HepG2 (cell line): ENCODE measurements around the gene PAN2. TPM values are rescaled to one million over a fixed set of nuclear protein-coding genes. Genes with fewer than 3 reads are reported as not detected.

Experiments
- BHLHE40 ChIP-seq: IDR thresholded peaks from 2 replicates; pipeline ENCODE4 v1.6.1; 2011; ENCODE audit warnings: low read length, improper control_type of control experiment
- CHD2 ChIP-seq: IDR thresholded peaks from 2 replicates; pipeline ENCODE4 v1.6.1; 2011; ENCODE audit warnings: low read depth, low read length, improper control_type of control experiment
- FOXK1 ChIP-seq: sonication (generic); formaldehyde crosslinking; IDR thresholded peaks from 2 replicates; pipeline ENCODE4 v1.4.0; 2020; ENCODE audit warnings: low read depth, missing genetic modification reagents, borderline replicate concordance
- KAT8 ChIP-seq: IDR thresholded peaks from 2 replicates; pipeline ENCODE4 v1.6.1; 2016; ENCODE audit warnings: missing genetic modification reagents, missing compliant biosample characterization
- PITX1 ChIP-seq: sonication (generic); formaldehyde crosslinking; IDR thresholded peaks from 2 replicates; pipeline ENCODE4 v1.5.1; 2020; ENCODE audit warnings: mild to moderate bottlenecking, missing genetic modification reagents
- SKI ChIP-seq: fragments of 450-650 bp; IDR thresholded peaks from one replicate; pipeline ENCODE4 v1.6.1; 2018; ENCODE audit warnings: mild to moderate bottlenecking; ENCODE audit not compliant: partially characterized antibody
- YY1 ChIP-seq: IDR thresholded peaks from 2 replicates; pipeline ENCODE4 v1.6.1; 2011; ENCODE audit warnings: low read length, low read depth, moderate library complexity, mild to moderate bottlenecking; ENCODE audit not compliant: insufficient read depth, insufficient replicate concordance
- ZBTB1 ChIP-seq: sonication (generic); formaldehyde crosslinking; IDR thresholded peaks from 2 replicates; pipeline ENCODE4 v1.4.0; 2020; ENCODE audit warnings: missing genetic modification reagents, borderline replicate concordance
- ZBTB43 ChIP-seq: sonication (generic); formaldehyde crosslinking; conservative IDR thresholded peaks from 2 replicates; pipeline ENCODE4 v1.4.0; 2020; ENCODE audit warnings: missing genetic modification reagents
- ZNF142 ChIP-seq: sonication (generic); formaldehyde crosslinking; IDR thresholded peaks from 2 replicates; pipeline ENCODE4 v1.4.0; 2020; ENCODE audit warnings: missing genetic modification reagents
- ZNF558 ChIP-seq: sonication (generic); formaldehyde crosslinking; IDR thresholded peaks from 2 replicates; pipeline ENCODE4 v1.9.0; 2022; ENCODE audit warnings: mild to moderate bottlenecking, missing genetic modification reagents, borderline replicate concordance
- ZNF609 ChIP-seq: sonication (generic); formaldehyde crosslinking; IDR thresholded peaks from 2 replicates; pipeline ENCODE4 v1.4.0; 2020; ENCODE audit warnings: mild to moderate bottlenecking, missing genetic modification reagents, borderline replicate concordance
- ZNF710 ChIP-seq: sonication (generic); formaldehyde crosslinking; IDR thresholded peaks from 2 replicates; pipeline ENCODE4 v1.5.0; 2020; ENCODE audit warnings: mild to moderate bottlenecking, missing genetic modification reagents, borderline replicate concordance
- polyA plus RNA-seq, 8 experiments: library from polyadenylated mRNA; depleted of rRNA in 3 of 8; stranded (reverse) in 7 of 8; unstranded in 1 of 8; fragments of >200 nt; fragmentation: Illumina TruSeq in 4 of 8; extraction: Trizol in 4 of 8; gene quantifications; 2 replicates each; pipeline versions ENCODE4 v1.2.1 to v1.2.3, GENCODE V29; 2011 to 2016; ENCODE audit warnings: low read depth in 4 of 8, missing spikeins in 1 of 8, mixed read lengths in 1 of 8; ENCODE audit not compliant: insufficient read depth in 1 of 8
- total RNA-seq, 5 experiments: library from RNA; depleted of rRNA; stranded (reverse); fragments of >200 nt; fragmentation: Illumina TruSeq; extraction: Trizol; gene quantifications; 2 replicates each; pipeline ENCODE4 v1.2.3, GENCODE V29; 2016; ENCODE audit warnings: low read depth in 1 of 5

Gene PAN2
- total and polyA plus RNA-seq, 2 of the 13 experiments (the other 11 are each of a cell fraction or from before 2014, with no cell fraction given), result 27.2 to 61.1 TPM

- TF ChIP-seq ZNF609 (CRISPR knock-in tag) (peak; percentile 46; the same call in 1 of the 2 replicates), ZBTB43 (CRISPR knock-in tag) (peak; percentile 90), CHD2 (peak; percentile 97), YY1 (peak; percentile 66), PITX1 (CRISPR knock-in tag) (peak; percentile 65), ZNF558 (CRISPR knock-in tag) (0 out of 2 replicates have a peak, but pooled peaks have one; percentile 66), SKI (no peak), ZBTB1 (CRISPR knock-in tag) (no peak), BHLHE40 (peak; percentile 84), KAT8 (CRISPR knock-in tag) (peak; percentile 90), ZNF710 (CRISPR knock-in tag) (peak; percentile 49; the same call in 1 of the 2 replicates), ZNF142 (CRISPR knock-in tag) (peak; percentile 28; the same call in 1 of the 2 replicates), FOXK1 (0 out of 2 replicates have a peak, but pooled peaks have one; percentile 16)
These were observed 18.0 kb downstream of the PAN2 start, which contains the start of gene CNPY2 (continued) for GRCh38 chr12:56315622-56316473.
